Uterus (tissue), 4 donors: ENCODE data around the gene SPANXA1. TPM values are rescaled to one million over a fixed set of nuclear protein-coding genes. Genes with fewer than 3 reads are reported as not detected.
"Not testable (repeated sequence)": the region's sequence is repeated elsewhere in the genome, so short reads cannot be mapped to it uniquely, and the experiment has no call there.

Experiments
- DNase-seq, 2 donors: peaks; one replicate each; pipeline ENCODE4 v3.0.0-alpha.2; 2019 to 2020
- H3K27ac ChIP-seq, 2 donors: fragments of 200-600 bp; sonication (generic); 1 replicate in 1 of 2; 2 replicates in 1 of 2; pipeline ENCODE4 v1.5.1; 2016 to 2018
- H3K27me3 ChIP-seq, 2 donors: fragments of 200-600 bp; sonication (generic); one replicate each; pipeline ENCODE4 v1.5.1; 2018 to 2019; ENCODE audit warnings: control low read depth in 1 of 2
- H3K36me3 ChIP-seq, 2 donors: fragments of 200-600 bp; sonication (generic); one replicate each; pipeline ENCODE4 v1.5.1; 2019; ENCODE audit warnings: control low read depth in 1 of 2
- H3K4me1 ChIP-seq, 2 donors: fragments of 200-600 bp; sonication (generic); one replicate each; pipeline ENCODE4 v1.5.1; 2018 to 2019; ENCODE audit warnings: control low read depth in 1 of 2
- H3K4me3 ChIP-seq, 2 donors: fragments of 200-600 bp; sonication (generic); 1 replicate in 1 of 2; 2 replicates in 1 of 2; pipeline ENCODE4 v1.5.1; 2018 to 2019; ENCODE audit warnings: mild to moderate bottlenecking in 1 of 2
- H3K9me3 ChIP-seq, 2 donors: fragments of 200-600 bp; sonication (generic); one replicate each; pipeline ENCODE4 v1.5.1; 2019; ENCODE audit warnings: control low read depth in 1 of 2
- POLR2A ChIP-seq, 2 donors: fragments of 450-650 bp; IDR thresholded peaks; one replicate each; pipeline ENCODE4 v1.6.1; 2016; ENCODE audit warnings: antibody characterized with exemption in 2 of 2, mild to moderate bottlenecking in 1 of 2, moderate library complexity in 1 of 2
- intact Hi-C: fragments of 100-400 bp; cut with DNase I; formaldehyde crosslinking; loops from one replicate; pipeline ENCODE4 v1.15.1; 2023; ENCODE audit warnings: low total_unique reads
- total RNA-seq, 4 donors: library from RNA; depleted of rRNA in 3 of 4; stranded (reverse); fragments of >200 nt in 3 of 4; gene quantifications; one replicate each; pipeline versions ENCODE4 v1.1.0 to v1.2.4, GENCODE V29; 2014 to 2023
- TF ChIP-seq, protein P1 (sequence below), 4 experiments: fragments of 200-600 bp in 2 of 4; fragments of 450-650 bp in 2 of 4; sonication (generic) in 2 of 4; IDR thresholded peaks; one replicate each; pipeline ENCODE4 v1.5.1; 2016 to 2019; ENCODE audit warnings: antibody characterized with exemption in 4 of 4, mild to moderate bottlenecking in 2 of 4, moderate library complexity in 1 of 4
- donor health status: DM: yes; HTN: yes; CAD: no.

The SPANXA1 gene, protein sequence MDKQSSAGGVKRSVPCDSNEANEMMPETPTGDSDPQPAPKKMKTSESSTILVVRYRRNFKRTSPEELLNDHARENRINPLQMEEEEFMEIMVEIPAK
- total RNA-seq: not detected

DNA sequence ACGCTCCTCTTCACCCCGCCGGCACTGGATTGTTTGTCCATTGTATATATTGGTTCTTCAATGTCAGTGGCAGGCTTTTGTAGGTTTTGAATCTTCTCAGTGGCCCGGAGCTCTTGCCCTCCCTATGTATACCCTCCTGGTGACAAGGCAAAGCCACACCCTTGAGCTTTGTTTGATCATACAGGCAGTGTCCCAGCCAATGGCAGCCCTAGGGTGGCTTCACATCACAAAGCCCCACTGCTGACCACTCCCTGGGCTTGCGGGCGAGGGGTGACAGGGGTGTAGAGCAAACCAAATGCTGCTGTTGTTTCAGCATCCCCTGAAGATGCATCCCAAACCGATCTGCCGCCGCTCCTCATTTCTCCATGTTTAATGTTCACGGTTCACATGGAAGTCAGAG, at the start of gene SPANXA1:
Gene SPANXA1 (minus strand): TSS at position 101 of the 400 bp plus-strand sequence. CDS start 60 bp downstream, at position 41.
- H3K4me3 ChIP-seq, DNase-seq, H3K9me3 ChIP-seq, H3K36me3 ChIP-seq, intact Hi-C loops, H3K27me3 ChIP-seq, H3K27ac ChIP-seq, H3K4me1 ChIP-seq: not testable (repeated sequence)

DNA sequence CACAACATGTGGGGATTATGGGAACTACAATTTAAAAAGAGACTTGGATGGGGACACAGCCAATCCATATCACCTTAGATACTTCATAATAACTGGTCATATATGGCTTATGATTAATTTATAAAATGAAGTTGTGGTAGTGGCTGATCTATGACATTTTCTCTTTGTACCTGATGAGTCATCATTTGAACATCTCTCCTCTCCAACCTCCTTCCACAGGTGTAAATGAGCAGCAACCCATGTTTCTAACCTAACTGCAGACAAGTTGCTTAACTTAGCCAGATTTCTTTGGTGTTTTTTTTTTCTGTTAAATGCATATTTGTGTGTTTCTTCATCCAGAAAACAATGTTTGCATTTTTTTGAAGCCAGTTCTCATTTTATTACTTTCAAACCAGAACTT, 47.6 kb upstream of the SPANXA1 start:
- H3K4me3 ChIP-seq: no peak overlapping the region
- H3K27ac ChIP-seq: no peak overlapping the region
- DNase-seq: no peak
- no peaks in the 10 kb centered on the region for H3K27me3 ChIP-seq
- no peaks in the 10 kb centered on the region for H3K9me3 ChIP-seq
- intact Hi-C loops: no loop called here
- H3K36me3 ChIP-seq: no peaks in the 10 kb centered on the region
- TF ChIP-seq, protein P1, sequence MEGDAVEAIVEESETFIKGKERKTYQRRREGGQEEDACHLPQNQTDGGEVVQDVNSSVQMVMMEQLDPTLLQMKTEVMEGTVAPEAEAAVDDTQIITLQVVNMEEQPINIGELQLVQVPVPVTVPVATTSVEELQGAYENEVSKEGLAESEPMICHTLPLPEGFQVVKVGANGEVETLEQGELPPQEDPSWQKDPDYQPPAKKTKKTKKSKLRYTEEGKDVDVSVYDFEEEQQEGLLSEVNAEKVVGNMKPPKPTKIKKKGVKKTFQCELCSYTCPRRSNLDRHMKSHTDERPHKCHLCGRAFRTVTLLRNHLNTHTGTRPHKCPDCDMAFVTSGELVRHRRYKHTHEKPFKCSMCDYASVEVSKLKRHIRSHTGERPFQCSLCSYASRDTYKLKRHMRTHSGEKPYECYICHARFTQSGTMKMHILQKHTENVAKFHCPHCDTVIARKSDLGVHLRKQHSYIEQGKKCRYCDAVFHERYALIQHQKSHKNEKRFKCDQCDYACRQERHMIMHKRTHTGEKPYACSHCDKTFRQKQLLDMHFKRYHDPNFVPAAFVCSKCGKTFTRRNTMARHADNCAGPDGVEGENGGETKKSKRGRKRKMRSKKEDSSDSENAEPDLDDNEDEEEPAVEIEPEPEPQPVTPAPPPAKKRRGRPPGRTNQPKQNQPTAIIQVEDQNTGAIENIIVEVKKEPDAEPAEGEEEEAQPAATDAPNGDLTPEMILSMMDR (IDR thresholded peaks at IDR 0.05): no peak
- TF ChIP-seq POLR2A (IDR thresholded peaks at IDR 0.05): no peak
- no peaks in the 10 kb centered on the region for H3K4me1 ChIP-seq

DNA sequence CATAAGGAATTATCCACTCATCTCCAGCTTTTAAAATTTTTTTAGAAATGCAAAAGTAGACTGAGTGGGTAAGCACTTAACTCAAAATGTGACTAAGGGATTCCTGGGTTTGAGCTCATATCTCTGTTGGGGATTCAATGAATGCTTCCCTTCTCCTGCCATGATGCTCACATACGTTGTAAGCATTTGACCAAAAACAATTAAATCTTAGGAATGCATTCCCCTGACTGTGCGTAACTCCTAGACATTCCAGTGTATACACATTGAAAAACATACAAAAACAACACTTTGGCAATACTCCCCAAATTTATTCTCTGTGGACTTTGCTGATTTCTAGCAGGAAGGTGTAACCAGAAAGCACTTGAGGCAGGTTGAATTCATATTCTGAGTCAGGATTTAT, 34.8 kb upstream of the SPANXA1 start:
- TF ChIP-seq POLR2A (IDR thresholded peaks at IDR 0.05): no peak
- TF ChIP-seq, protein P1 (IDR thresholded peaks at IDR 0.05): no peak
- no peaks in the 10 kb centered on the region for H3K27me3 ChIP-seq
- intact Hi-C loops: no loop called here
- H3K4me1 ChIP-seq: no peaks in the 10 kb centered on the region
- no peaks in the 10 kb centered on the region for H3K9me3 ChIP-seq
- no peaks in the 10 kb centered on the region for H3K36me3 ChIP-seq
- no peak overlapping the region for H3K4me3 ChIP-seq
- no peak for DNase-seq
- H3K27ac ChIP-seq: no peak overlapping the region

DNA sequence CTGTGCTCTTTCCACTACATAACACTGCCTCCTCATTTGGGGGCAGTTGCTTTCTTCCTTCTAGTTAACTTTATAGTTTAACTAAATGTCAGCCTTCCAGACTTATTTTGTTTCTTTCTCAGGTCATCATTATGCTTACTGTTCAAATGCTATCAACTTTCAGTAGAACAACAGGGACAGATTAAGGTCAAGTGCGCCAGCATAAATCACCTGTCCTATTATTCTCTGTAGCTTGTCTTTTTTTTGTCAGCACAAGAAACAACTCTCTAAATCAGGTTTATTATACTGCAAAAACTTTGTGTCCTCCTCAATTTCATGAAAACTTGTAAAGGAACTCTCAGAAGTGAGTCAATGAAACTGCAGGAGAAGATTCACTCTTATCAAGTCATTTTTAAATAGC, 24.6 kb upstream of the SPANXA1 start:
- no peaks in the 10 kb centered on the region for H3K4me1 ChIP-seq
- no peak for DNase-seq
- no peaks in the 10 kb centered on the region for H3K9me3 ChIP-seq
- H3K27ac ChIP-seq: no peak overlapping the region
- no peak overlapping the region for H3K4me3 ChIP-seq
- H3K27me3 ChIP-seq: no peaks in the 10 kb centered on the region
- no peaks in the 10 kb centered on the region for H3K36me3 ChIP-seq
- intact Hi-C loops: no loop called here
- TF ChIP-seq, protein P1 (IDR thresholded peaks at IDR 0.05): no peak
- no peak for TF ChIP-seq POLR2A (IDR thresholded peaks at IDR 0.05)

DNA sequence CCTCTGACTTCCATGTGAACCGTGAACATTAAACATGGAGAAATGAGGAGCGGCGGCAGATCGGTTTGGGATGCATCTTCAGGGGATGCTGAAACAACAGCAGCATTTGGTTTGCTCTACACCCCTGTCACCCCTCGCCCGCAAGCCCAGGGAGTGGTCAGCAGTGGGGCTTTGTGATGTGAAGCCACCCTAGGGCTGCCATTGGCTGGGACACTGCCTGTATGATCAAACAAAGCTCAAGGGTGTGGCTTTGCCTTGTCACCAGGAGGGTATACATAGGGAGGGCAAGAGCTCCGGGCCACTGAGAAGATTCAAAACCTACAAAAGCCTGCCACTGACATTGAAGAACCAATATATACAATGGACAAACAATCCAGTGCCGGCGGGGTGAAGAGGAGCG, 4.9 kb upstream of the SPANXA1 start, which contains the start of gene SPANXA2:
Gene SPANXA2 (plus strand): TSS at position 301 of the 400 bp plus-strand sequence. CDS start 60 bp downstream, at position 361.
- intact Hi-C loops, H3K36me3 ChIP-seq, H3K4me3 ChIP-seq, H3K27me3 ChIP-seq, H3K27ac ChIP-seq, H3K4me1 ChIP-seq, DNase-seq, H3K9me3 ChIP-seq: not testable (repeated sequence)

DNA sequence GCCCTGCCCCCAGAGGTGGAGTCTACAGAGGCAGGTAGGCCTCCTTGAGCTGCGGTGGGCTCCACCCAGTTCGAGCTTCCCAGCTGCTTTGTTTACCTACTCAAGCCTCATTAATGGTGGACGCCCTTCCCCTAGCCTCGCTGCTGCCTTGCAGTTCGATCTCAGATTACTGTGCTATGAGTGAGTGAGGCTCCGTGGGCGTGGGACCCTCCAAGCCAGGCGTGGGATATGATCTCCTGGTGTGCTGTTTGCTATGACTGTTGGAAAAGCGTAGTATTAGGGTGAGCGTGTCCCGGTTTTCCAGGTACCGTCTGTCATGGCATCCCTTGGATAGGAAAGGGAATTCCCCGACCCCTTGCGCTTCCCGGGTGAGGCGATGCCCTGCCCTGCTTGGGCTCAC, 42.0 kb downstream of the SPANXA1 start:
- H3K4me3 ChIP-seq, H3K27me3 ChIP-seq, DNase-seq, H3K9me3 ChIP-seq, H3K4me1 ChIP-seq, H3K36me3 ChIP-seq, intact Hi-C loops, H3K27ac ChIP-seq: not testable (repeated sequence)

Other genes with a start within 250 kb of the SPANXA1 start
- not detected for gene SPANXA2, start 5.0 kb upstream of the SPANXA1 start, total RNA-seq
- gene SPANXD, start 114.0 kb upstream of the SPANXA1 start, total RNA-seq: not detected